22Rv1 (cell line): ENCODE results near the gene CUL9.

Experiments used
- CTCF ChIP-seq: fragments of 450-650 bp; IDR thresholded peaks from 2 replicates; pipeline ENCODE4 v1.5.1; 2017; ENCODE audit warnings: mild to moderate bottlenecking
- ZFX ChIP-seq: fragments of 450-650 bp; IDR thresholded peaks from 2 replicates; pipeline ENCODE4 v1.6.1; 2017; ENCODE audit warnings: antibody characterized with exemption, borderline replicate concordance

- TF ChIP-seq CTCF = no peak
- no peak for TF ChIP-seq ZFX
Measured at GRCh38 chr6:43231735-43232450, 49.9 kb downstream of the CUL9 start.
